ENCODE data around the gene FN3KRP. TPM values are rescaled to one million over a fixed set of nuclear protein-coding genes. Genes with fewer than 3 reads are reported as not detected.

The FN3KRP gene
- total and polyA plus RNA-seq, 2 of the 13 experiments (the other 11 are each of a cell fraction or from before 2014, with no cell fraction given): 22.4 to 28.2 TPM

GRCh38 chr17:82767041-82767754 is 50.7 kb downstream of the FN3KRP start (continued):
- TF ChIP-seq, protein P1, sequence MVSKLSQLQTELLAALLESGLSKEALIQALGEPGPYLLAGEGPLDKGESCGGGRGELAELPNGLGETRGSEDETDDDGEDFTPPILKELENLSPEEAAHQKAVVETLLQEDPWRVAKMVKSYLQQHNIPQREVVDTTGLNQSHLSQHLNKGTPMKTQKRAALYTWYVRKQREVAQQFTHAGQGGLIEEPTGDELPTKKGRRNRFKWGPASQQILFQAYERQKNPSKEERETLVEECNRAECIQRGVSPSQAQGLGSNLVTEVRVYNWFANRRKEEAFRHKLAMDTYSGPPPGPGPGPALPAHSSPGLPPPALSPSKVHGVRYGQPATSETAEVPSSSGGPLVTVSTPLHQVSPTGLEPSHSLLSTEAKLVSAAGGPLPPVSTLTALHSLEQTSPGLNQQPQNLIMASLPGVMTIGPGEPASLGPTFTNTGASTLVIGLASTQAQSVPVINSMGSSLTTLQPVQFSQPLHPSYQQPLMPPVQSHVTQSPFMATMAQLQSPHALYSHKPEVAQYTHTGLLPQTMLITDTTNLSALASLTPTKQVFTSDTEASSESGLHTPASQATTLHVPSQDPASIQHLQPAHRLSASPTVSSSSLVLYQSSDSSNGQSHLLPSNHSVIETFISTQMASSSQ (IDR thresholded peaks at IDR 0.05; ENCODE audit: low read depth): no peak
- TF ChIP-seq, protein P1 (CRISPR knock-in tag; IDR thresholded peaks at IDR 0.05; ENCODE audit: borderline replicate concordance): no peak
- TF ChIP-seq TBX3 (IDR thresholded peaks at IDR 0.05; ENCODE audit: borderline replicate concordance): no peak
- TF ChIP-seq ARID4A (CRISPR knock-in tag; IDR thresholded peaks at IDR 0.05; ENCODE audit: borderline replicate concordance): no peak
- TF ChIP-seq HOXA5 (CRISPR knock-in tag; IDR thresholded peaks at IDR 0.05): peak; percentile 58; the same call in 1 of the 2 replicates
- TF ChIP-seq, protein P2, sequence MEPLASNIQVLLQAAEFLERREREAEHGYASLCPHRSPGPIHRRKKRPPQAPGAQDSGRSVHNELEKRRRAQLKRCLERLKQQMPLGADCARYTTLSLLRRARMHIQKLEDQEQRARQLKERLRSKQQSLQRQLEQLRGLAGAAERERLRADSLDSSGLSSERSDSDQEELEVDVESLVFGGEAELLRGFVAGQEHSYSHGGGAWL (CRISPR knock-in tag; IDR thresholded peaks at IDR 0.05): no peak; the same call in 1 of the 2 replicates
- TF ChIP-seq NRL (CRISPR knock-in tag; IDR thresholded peaks at IDR 0.05; ENCODE audit: borderline replicate concordance): 0 out of 2 replicates have a peak, but pooled peaks have one; percentile 17
- TF ChIP-seq ZNF225 (CRISPR knock-in tag; IDR thresholded peaks at IDR 0.05): no peak
- TF ChIP-seq RFXAP (CRISPR knock-in tag; IDR thresholded peaks at IDR 0.05; ENCODE audit: borderline replicate concordance): 0 out of 2 replicates have a peak, but pooled peaks have one; percentile 35
- no peak for TF ChIP-seq FOSL1 (CRISPR knock-in tag; IDR thresholded peaks at IDR 0.05; ENCODE audit: borderline replicate concordance)
- TF ChIP-seq, protein P3, sequence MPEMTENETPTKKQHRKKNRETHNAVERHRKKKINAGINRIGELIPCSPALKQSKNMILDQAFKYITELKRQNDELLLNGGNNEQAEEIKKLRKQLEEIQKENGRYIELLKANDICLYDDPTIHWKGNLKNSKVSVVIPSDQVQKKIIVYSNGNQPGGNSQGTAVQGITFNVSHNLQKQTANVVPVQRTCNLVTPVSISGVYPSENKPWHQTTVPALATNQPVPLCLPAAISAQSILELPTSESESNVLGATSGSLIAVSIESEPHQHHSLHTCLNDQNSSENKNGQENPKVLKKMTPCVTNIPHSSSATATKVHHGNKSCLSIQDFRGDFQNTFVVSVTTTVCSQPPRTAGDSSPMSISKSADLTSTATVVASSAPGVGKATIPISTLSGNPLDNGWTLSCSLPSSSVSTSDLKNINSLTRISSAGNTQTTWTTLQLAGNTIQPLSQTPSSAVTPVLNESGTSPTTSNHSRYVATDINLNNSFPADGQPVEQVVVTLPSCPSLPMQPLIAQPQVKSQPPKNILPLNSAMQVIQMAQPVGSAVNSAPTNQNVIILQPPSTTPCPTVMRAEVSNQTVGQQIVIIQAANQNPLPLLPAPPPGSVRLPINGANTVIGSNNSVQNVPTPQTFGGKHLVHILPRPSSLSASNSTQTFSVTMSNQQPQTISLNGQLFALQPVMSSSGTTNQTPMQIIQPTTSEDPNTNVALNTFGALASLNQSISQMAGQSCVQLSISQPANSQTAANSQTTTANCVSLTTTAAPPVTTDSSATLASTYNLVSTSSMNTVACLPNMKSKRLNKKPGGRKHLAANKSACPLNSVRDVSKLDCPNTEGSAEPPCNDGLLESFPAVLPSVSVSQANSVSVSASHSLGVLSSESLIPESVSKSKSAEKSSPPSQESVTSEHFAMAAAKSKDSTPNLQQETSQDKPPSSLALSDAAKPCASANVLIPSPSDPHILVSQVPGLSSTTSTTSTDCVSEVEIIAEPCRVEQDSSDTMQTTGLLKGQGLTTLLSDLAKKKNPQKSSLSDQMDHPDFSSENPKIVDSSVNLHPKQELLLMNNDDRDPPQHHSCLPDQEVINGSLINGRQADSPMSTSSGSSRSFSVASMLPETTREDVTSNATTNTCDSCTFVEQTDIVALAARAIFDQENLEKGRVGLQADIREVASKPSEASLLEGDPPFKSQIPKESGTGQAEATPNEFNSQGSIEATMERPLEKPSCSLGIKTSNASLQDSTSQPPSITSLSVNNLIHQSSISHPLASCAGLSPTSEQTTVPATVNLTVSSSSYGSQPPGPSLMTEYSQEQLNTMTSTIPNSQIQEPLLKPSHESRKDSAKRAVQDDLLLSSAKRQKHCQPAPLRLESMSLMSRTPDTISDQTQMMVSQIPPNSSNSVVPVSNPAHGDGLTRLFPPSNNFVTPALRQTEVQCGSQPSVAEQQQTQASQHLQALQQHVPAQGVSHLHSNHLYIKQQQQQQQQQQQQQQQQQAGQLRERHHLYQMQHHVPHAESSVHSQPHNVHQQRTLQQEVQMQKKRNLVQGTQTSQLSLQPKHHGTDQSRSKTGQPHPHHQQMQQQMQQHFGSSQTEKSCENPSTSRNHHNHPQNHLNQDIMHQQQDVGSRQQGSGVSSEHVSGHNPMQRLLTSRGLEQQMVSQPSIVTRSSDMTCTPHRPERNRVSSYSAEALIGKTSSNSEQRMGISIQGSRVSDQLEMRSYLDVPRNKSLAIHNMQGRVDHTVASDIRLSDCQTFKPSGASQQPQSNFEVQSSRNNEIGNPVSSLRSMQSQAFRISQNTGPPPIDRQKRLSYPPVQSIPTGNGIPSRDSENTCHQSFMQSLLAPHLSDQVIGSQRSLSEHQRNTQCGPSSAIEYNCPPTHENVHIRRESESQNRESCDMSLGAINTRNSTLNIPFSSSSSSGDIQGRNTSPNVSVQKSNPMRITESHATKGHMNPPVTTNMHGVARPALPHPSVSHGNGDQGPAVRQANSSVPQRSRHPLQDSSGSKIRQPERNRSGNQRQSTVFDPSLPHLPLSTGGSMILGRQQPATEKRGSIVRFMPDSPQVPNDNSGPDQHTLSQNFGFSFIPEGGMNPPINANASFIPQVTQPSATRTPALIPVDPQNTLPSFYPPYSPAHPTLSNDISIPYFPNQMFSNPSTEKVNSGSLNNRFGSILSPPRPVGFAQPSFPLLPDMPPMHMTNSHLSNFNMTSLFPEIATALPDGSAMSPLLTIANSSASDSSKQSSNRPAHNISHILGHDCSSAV (CRISPR knock-in tag; IDR thresholded peaks at IDR 0.05; ENCODE audit: borderline replicate concordance): no peak
